SW 1271 (cell line): ENCODE measurements around the gene KICS2.
A peak's percentile ranks its signal among the peaks of the same experiment; 100 is the strongest.
"Not testable (repeated sequence)": the region's sequence is repeated elsewhere in the genome, so short reads cannot be mapped to it uniquely, and the experiment has no call there.

Experiments used
- DNase-seq, 2 experiments: peaks; one replicate each; lab custom pipeline; 2025; lab: John Stamatoyannopoulos, UW

KICS2 gene

GRCh38 chr12:64222009-64222765, at the start of gene KICS2:
Gene KICS2, minus strand, starts transcription at chr12:64222296. Its CDS starts 59 bp downstream, at chr12:64222237.
- DNase-seq: peak; percentile 78 to 86

GRCh38 chr12:64270411-64270810, 48.3 kb upstream of the KICS2 start:
- no peak for DNase-seq

- DNase-seq: no peak
Observed at GRCh38 chr12:64269161-64269560, 47.1 kb upstream of the KICS2 start.

- no peak for DNase-seq
Observed at GRCh38 chr12:64268409-64268808, 46.3 kb upstream of the KICS2 start.

- no peak for DNase-seq
Observed at GRCh38 chr12:64265839-64266238, 43.7 kb upstream of the KICS2 start.

- no peak for DNase-seq
Observed at GRCh38 chr12:64261813-64262212, 39.7 kb upstream of the KICS2 start.

- DNase-seq: no peak
Observed at GRCh38 chr12:64258576-64258975, 36.5 kb upstream of the KICS2 start.

- DNase-seq: peak; percentile 42 to 66
Observed at GRCh38 chr12:64256166-64256800, 34.2 kb upstream of the KICS2 start.

- no peak for DNase-seq
Observed at GRCh38 chr12:64255249-64255648, 33.2 kb upstream of the KICS2 start.

GRCh38 chr12:64253356-64253755, 31.3 kb upstream of the KICS2 start:
- DNase-seq: no peak

- no peak for DNase-seq
Observed at GRCh38 chr12:64252681-64253080, 30.6 kb upstream of the KICS2 start.

- no peak for DNase-seq
Observed at GRCh38 chr12:64243809-64244208, 21.7 kb upstream of the KICS2 start.

- DNase-seq: no peak
Observed at GRCh38 chr12:64240781-64241180, 18.7 kb upstream of the KICS2 start.

- DNase-seq: no peak
Observed at GRCh38 chr12:64237382-64237781, 15.3 kb upstream of the KICS2 start.

GRCh38 chr12:64236549-64236948, 14.5 kb upstream of the KICS2 start:
- peak in 1 of 2 experiments; percentile 26 for DNase-seq

GRCh38 chr12:64232196-64232595, 10.1 kb upstream of the KICS2 start:
- no peak for DNase-seq

GRCh38 chr12:64229796-64230195, 7.7 kb upstream of the KICS2 start:
- no peak for DNase-seq

GRCh38 chr12:64229240-64229639, 7.1 kb upstream of the KICS2 start:
- no peak for DNase-seq

- DNase-seq: no peak
Observed at GRCh38 chr12:64225626-64226025, 3.5 kb upstream of the KICS2 start.

- peak; percentile 55 to 87 for DNase-seq
Observed at GRCh38 chr12:64221651-64222008, 466 bp downstream of the KICS2 start.

- DNase-seq: no peak
Observed at GRCh38 chr12:64220046-64220445, 2.0 kb downstream of the KICS2 start.

- DNase-seq: no peak
Observed at GRCh38 chr12:64219145-64219544, 3.0 kb downstream of the KICS2 start.

- DNase-seq: no peak
Observed at GRCh38 chr12:64218597-64218996, 3.5 kb downstream of the KICS2 start.

GRCh38 chr12:64217643-64218042, 4.5 kb downstream of the KICS2 start:
- DNase-seq: not testable (repeated sequence)
